K562 (cell line): Measurements from ENCODE around the gene RPAP2.

Experiments used
- EGR1 ChIP-seq: fragments of 450-650 bp; conservative IDR thresholded peaks from 2 replicates; pipeline ENCODE4 v1.6.1; 2017; ENCODE audit warnings: mild to moderate bottlenecking
- EP300 ChIP-seq: IDR thresholded peaks from 2 replicates; pipeline ENCODE4 v1.6.1; 2012; ENCODE audit warnings: low read length, improper control_type of control experiment
- FOXJ2 ChIP-seq: fragments of 200-800 bp; sonication (Bioruptor generic); IDR thresholded peaks from 2 replicates; pipeline ENCODE4 v1.6.1; 2016; ENCODE audit warnings: missing genetic modification characterization, missing compliant biosample characterization
- GABPA ChIP-seq: fragments of 200-800 bp; sonication (Bioruptor generic); conservative IDR thresholded peaks from 2 replicates; pipeline ENCODE4 v1.6.1; 2016; ENCODE audit warnings: low read depth, missing genetic modification characterization, missing compliant biosample characterization
- KAT7 ChIP-seq: sonication (generic); formaldehyde crosslinking; IDR thresholded peaks from 2 replicates; pipeline ENCODE4 v1.8.0; 2022; ENCODE audit warnings: missing genetic modification reagents, mild to moderate bottlenecking, borderline replicate concordance
- MAFF ChIP-seq: IDR thresholded peaks from 2 replicates; pipeline ENCODE4 v1.6.1; 2012; ENCODE audit warnings: low read length, improper control_type of control experiment
- MAX ChIP-seq: sonication (generic); formaldehyde crosslinking; IDR thresholded peaks from 2 replicates; pipeline ENCODE4 v1.9.0; 2022; ENCODE audit warnings: mild to moderate bottlenecking, missing genetic modification reagents
- SIX5 ChIP-seq, 2 experiments: IDR thresholded peaks; 2 replicates each; pipeline ENCODE4 v1.6.1; 2011; ENCODE audit warnings: low read length in 2 of 2, borderline replicate concordance in 1 of 2, low read depth in 1 of 2, mild to moderate bottlenecking in 1 of 2, moderate library complexity in 1 of 2; ENCODE audit not compliant: insufficient read depth in 1 of 2
- TBL1XR1 ChIP-seq, 2 experiments: IDR thresholded peaks; 2 replicates each; pipeline ENCODE4 v1.6.1; 2012; ENCODE audit warnings: improper control_type of control experiment in 2 of 2, low read length in 2 of 2, mild to moderate bottlenecking in 1 of 2
- ZNF282 ChIP-seq: sonication (generic); formaldehyde crosslinking; IDR thresholded peaks from 2 replicates; pipeline ENCODE4 v1.8.1; 2023; ENCODE audit warnings: missing genetic modification reagents
- TF ChIP-seq, protein P1 (sequence below): sonication (generic); formaldehyde crosslinking; IDR thresholded peaks from 2 replicates; pipeline ENCODE4 v1.5.0; 2020; ENCODE audit warnings: missing genetic modification reagents
- TF ChIP-seq, protein P2 (sequence below), 3 experiments: IDR thresholded peaks in 2 of 3; conservative IDR thresholded peaks in 1 of 3; 2 replicates each; pipeline ENCODE4 v1.5.1; 2011 to 2012; ENCODE audit warnings: low read length in 3 of 3, mild to moderate bottlenecking in 3 of 3, control low read depth in 2 of 3, improper control_type of control experiment in 1 of 3, inconsistent platforms in 1 of 3, low read depth in 1 of 3, mixed read lengths in 1 of 3, moderate library complexity in 1 of 3; ENCODE audit not compliant: insufficient read depth in 2 of 3

DNA sequence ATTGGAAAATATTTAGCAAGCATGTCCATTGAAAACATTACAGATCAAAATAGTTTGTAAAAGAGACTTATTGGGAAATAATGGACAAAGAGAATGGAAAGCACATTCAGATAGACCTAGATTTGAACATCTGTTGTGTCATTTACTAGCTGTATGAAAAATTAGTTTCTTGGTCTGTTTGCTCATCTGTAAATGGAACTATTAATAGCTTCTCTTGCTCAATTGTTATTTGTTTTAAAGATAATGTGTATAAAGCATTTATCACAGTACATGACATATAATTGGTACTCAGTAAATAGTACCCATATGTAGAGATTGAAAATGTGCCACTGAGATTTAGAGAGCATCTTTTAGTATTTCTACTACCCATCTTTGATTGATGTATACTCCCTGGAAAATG is 25.9 kb downstream of the RPAP2 start:
- TF ChIP-seq SIX5 (IDR thresholded peaks at IDR 0.05; ENCODE audit: borderline replicate concordance in 1 of 2, insufficient read depth in 1 of 2, low read depth in 1 of 2, low read length in 2 of 2): no peak
- TF ChIP-seq, protein P1, sequence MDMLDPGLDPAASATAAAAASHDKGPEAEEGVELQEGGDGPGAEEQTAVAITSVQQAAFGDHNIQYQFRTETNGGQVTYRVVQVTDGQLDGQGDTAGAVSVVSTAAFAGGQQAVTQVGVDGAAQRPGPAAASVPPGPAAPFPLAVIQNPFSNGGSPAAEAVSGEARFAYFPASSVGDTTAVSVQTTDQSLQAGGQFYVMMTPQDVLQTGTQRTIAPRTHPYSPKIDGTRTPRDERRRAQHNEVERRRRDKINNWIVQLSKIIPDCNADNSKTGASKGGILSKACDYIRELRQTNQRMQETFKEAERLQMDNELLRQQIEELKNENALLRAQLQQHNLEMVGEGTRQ (CRISPR knock-in tag): no peak
- TF ChIP-seq ZNF282 (CRISPR knock-in tag): no peak
- no peak for TF ChIP-seq GABPA (tag)
- TF ChIP-seq MAX: no peak
- TF ChIP-seq EP300: no peak
- TF ChIP-seq TBL1XR1 (IDR thresholded peaks at IDR 0.05; ENCODE audit: low read length in 2 of 2): no peak
- no peak for TF ChIP-seq KAT7 (CRISPR knock-in tag)
- TF ChIP-seq EGR1: no peak
- TF ChIP-seq MAFF: no peak
- TF ChIP-seq, protein P2, sequence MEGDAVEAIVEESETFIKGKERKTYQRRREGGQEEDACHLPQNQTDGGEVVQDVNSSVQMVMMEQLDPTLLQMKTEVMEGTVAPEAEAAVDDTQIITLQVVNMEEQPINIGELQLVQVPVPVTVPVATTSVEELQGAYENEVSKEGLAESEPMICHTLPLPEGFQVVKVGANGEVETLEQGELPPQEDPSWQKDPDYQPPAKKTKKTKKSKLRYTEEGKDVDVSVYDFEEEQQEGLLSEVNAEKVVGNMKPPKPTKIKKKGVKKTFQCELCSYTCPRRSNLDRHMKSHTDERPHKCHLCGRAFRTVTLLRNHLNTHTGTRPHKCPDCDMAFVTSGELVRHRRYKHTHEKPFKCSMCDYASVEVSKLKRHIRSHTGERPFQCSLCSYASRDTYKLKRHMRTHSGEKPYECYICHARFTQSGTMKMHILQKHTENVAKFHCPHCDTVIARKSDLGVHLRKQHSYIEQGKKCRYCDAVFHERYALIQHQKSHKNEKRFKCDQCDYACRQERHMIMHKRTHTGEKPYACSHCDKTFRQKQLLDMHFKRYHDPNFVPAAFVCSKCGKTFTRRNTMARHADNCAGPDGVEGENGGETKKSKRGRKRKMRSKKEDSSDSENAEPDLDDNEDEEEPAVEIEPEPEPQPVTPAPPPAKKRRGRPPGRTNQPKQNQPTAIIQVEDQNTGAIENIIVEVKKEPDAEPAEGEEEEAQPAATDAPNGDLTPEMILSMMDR (IDR thresholded peaks at IDR 0.05 in 2 of 3, conservative IDR thresholded peaks at IDR 0.05 in 1 of 3; ENCODE audit: insufficient read depth in 2 of 3, low read depth in 1 of 3, low read length in 3 of 3): no peak
- TF ChIP-seq FOXJ2 (tag): no peak
